KMS-11 (cell line): Measurements from ENCODE around the gene PIP5K1C.

ENCODE experiments used
- H2AFZ ChIP-seq: fragments of 200-600 bp; sonication (generic); 2 replicates; pipeline ENCODE4 v1.6.1; 2016; ENCODE audit warnings: antibody characterized with exemption, mixed run types, low read depth
- H3K27ac ChIP-seq: fragments of 200-600 bp; sonication (generic); 2 replicates; pipeline ENCODE4 v1.6.1; 2016; ENCODE audit warnings: mild to moderate bottlenecking, mixed run types
- H3K27me3 ChIP-seq: fragments of 200-600 bp; sonication (generic); 2 replicates; pipeline ENCODE4 v1.6.1; 2017; ENCODE audit warnings: mild to moderate bottlenecking, low read depth, mixed run types, moderate library complexity; ENCODE audit not compliant: insufficient read depth
- H3K36me3 ChIP-seq: fragments of 200-600 bp; sonication (generic); 2 replicates; pipeline ENCODE4 v1.6.1; 2017; ENCODE audit warnings: mild to moderate bottlenecking, mixed run types; ENCODE audit not compliant: insufficient read depth
- H3K4me1 ChIP-seq: fragments of 200-600 bp; sonication (generic); 2 replicates; pipeline ENCODE4 v1.6.1; 2016; ENCODE audit warnings: mild to moderate bottlenecking, low read depth, mixed run types; ENCODE audit not compliant: poor library complexity, severe bottlenecking
- H3K4me2 ChIP-seq: fragments of 200-600 bp; sonication (generic); 2 replicates; pipeline ENCODE4 v1.7.0; 2016; ENCODE audit warnings: mild to moderate bottlenecking, mixed run types
- H3K4me3 ChIP-seq: fragments of 200-600 bp; sonication (generic); IDR thresholded peaks from 2 replicates; pipeline ENCODE4 v1.6.1; 2017; ENCODE audit warnings: low read depth, low read length, mixed read lengths; ENCODE audit not compliant: insufficient read depth
- H3K79me2 ChIP-seq: fragments of 200-600 bp; sonication (generic); 2 replicates; pipeline ENCODE4 v1.6.1; 2016; ENCODE audit warnings: low read depth, mixed run types; ENCODE audit not compliant: insufficient read depth
- H3K9ac ChIP-seq: fragments of 200-600 bp; sonication (generic); 2 replicates; pipeline ENCODE4 v1.6.1; 2016; ENCODE audit warnings: mild to moderate bottlenecking, mixed run types
- H4K20me1 ChIP-seq: fragments of 200-600 bp; sonication (generic); 2 replicates; pipeline ENCODE4 v1.6.1; 2016; ENCODE audit warnings: mild to moderate bottlenecking, mixed run types; ENCODE audit not compliant: insufficient read depth
- CTCF ChIP-seq: fragments of 200-600 bp; sonication (generic); conservative IDR thresholded peaks from 2 replicates; pipeline ENCODE4 v1.6.1; 2017; ENCODE audit warnings: low read depth, mild to moderate bottlenecking, antibody characterized with exemption, low read length, moderate library complexity, mixed read lengths

Gene PIP5K1C

GRCh38 chr19:3720349-3720917, 20.2 kb upstream of the PIP5K1C start:
- H3K4me2 ChIP-seq, result no peak overlapping the region
- H3K36me3 ChIP-seq, result no peaks in the 10 kb centered on the region
- H3K9ac ChIP-seq, result no peak overlapping the region
- H3K79me2 ChIP-seq, result no peaks in the 10 kb centered on the region
- peaks cover 18% of the 10 kb centered on the region for H3K4me1 ChIP-seq
- H3K4me3 ChIP-seq, result no peak overlapping the region
- no peak overlapping the region for H2AFZ ChIP-seq
- H3K27me3 ChIP-seq, result peaks cover 12% of the 10 kb centered on the region
- H4K20me1 ChIP-seq, result no peaks in the 10 kb centered on the region
- TF ChIP-seq CTCF, result no peak
- H3K27ac ChIP-seq, result no peak overlapping the region

GRCh38 chr19:3719868-3720267, 19.6 kb upstream of the PIP5K1C start:
- no peak overlapping the region for H3K4me3 ChIP-seq
- no peak for TF ChIP-seq CTCF
- peaks cover 12% of the 10 kb centered on the region for H3K4me1 ChIP-seq
- no peak overlapping the region for H3K4me2 ChIP-seq
- H2AFZ ChIP-seq, result no peak overlapping the region
- H3K9ac ChIP-seq, result no peak overlapping the region
- H4K20me1 ChIP-seq, result no peaks in the 10 kb centered on the region
- H3K27ac ChIP-seq, result no peak overlapping the region
- no peaks in the 10 kb centered on the region for H3K36me3 ChIP-seq
- H3K79me2 ChIP-seq, result no peaks in the 10 kb centered on the region
- H3K27me3 ChIP-seq, result peaks cover 12% of the 10 kb centered on the region

- Histone ChIP-seq H3K4me1 (peaks cover 6% of the 10 kb centered on the region), H4K20me1 (no peaks in the 10 kb centered on the region), H3K79me2 (no peaks in the 10 kb centered on the region), H3K36me3 (no peaks in the 10 kb centered on the region), H3K27me3 (peaks cover 35% of the 10 kb centered on the region), H3K9ac (no peak overlapping the region), H3K4me3 (no peak overlapping the region), H3K27ac (no peak overlapping the region), H3K4me2 (no peak overlapping the region), H2AFZ (no peak overlapping the region)
- no peak for TF ChIP-seq CTCF
Measured at GRCh38 chr19:3716147-3716668, 15.9 kb upstream of the PIP5K1C start.

- no peak for TF ChIP-seq CTCF
- no peak overlapping the region for H3K9ac ChIP-seq
Measured at GRCh38 chr19:3712663-3713611, 12.7 kb upstream of the PIP5K1C start.

More at GRCh38 chr19:3712663-3713611, 12.7 kb upstream of the PIP5K1C start:
- Histone ChIP-seq H4K20me1 (no peaks in the 10 kb centered on the region), H3K4me1 (peaks cover 11% of the 10 kb centered on the region), H3K27ac (no peak overlapping the region), H2AFZ (no peak overlapping the region), H3K27me3 (peaks cover 23% of the 10 kb centered on the region), H3K79me2 (no peaks in the 10 kb centered on the region), H3K4me2 (no peak overlapping the region), H3K36me3 (no peaks in the 10 kb centered on the region), H3K4me3 (no peak overlapping the region)
